ENCODE results near the gene SLC10A7. TPM values are rescaled to one million over a fixed set of nuclear protein-coding genes. Genes with fewer than 3 reads are reported as not detected.

SLC10A7 gene
- total RNA-seq, 1 donor from 2014 or later: 10.5 TPM

DNA sequence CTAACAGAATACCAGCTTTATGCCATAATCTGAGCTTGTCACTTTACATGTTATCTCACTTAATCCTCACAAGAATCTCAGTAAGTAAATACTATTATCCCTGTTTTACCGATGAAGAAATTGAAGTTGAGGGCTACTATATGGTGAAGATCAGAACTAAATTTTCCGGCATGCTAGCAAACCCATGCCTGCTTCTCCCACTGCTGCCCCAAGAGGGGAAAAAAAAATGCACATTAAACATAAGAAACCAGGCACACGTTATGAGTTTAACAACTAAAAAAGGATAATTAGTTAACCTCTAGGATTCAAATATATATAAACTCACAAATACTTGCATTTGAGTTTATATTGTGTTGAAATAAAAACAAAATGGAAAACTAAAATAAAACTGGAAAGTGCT is 10.8 kb downstream of the SLC10A7 start:
- Mint-ChIP-seq H3K4me1 (ENCODE audit: unreplicated experiment) (no peaks in the 10 kb centered on the region), H3K9me3 (ENCODE audit: unreplicated experiment) (no peaks in the 10 kb centered on the region)
- DNase-seq (ENCODE audit: extremely low spot score, unreplicated experiment): no peak

GRCh38 chr4:146508229-146508939 is 13.4 kb downstream of the SLC10A7 start:
- H3K36me3 Mint-ChIP-seq (ENCODE audit: unreplicated experiment): peaks cover 4% of the 10 kb centered on the region
- no peaks in the 10 kb centered on the region for H3K4me1 Mint-ChIP-seq (ENCODE audit: unreplicated experiment)
- H3K4me3 Mint-ChIP-seq (ENCODE audit: unreplicated experiment): no peak overlapping the region
- no peak for DNase-seq (ENCODE audit: extremely low spot score, unreplicated experiment)
- no peaks in the 10 kb centered on the region for H3K9me3 Mint-ChIP-seq (ENCODE audit: unreplicated experiment)
- TF ChIP-seq CTCF (IDR thresholded peaks at IDR 0.05): no peak
- no peak overlapping the region for H3K27ac Mint-ChIP-seq (ENCODE audit: unreplicated experiment)
- no peaks in the 10 kb centered on the region for H3K27me3 Mint-ChIP-seq (ENCODE audit: unreplicated experiment)

More for the DNA sequence above, 10.8 kb downstream of the SLC10A7 start:
- H3K27ac Mint-ChIP-seq (ENCODE audit: unreplicated experiment): no peak overlapping the region
- peak; percentile 28 for TF ChIP-seq CTCF (IDR thresholded peaks at IDR 0.05)
- H3K4me3 Mint-ChIP-seq (ENCODE audit: unreplicated experiment): no peak overlapping the region
- H3K27me3 Mint-ChIP-seq (ENCODE audit: unreplicated experiment): no peaks in the 10 kb centered on the region
- peaks cover 4% of the 10 kb centered on the region for H3K36me3 Mint-ChIP-seq (ENCODE audit: unreplicated experiment)

DNA sequence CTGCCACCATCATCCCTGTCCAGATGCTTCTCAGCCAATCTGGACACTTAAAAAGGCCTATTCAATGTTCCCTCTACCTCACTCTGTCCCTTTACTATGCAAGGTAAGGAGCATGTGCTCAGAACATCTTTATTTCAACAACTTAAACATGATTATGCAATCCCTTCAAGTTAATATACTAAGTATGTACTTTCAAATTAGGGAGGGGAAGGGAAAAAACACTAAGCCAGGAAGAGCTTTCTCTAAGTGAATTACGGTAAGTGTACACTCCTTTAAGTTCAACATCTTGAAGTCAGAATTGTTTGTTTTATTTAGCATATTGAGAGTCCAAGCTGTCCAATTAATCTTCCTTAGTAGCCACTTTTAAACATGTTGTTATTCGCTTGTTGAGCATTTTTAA is 14.1 kb downstream of the SLC10A7 start:
- TF ChIP-seq CTCF (IDR thresholded peaks at IDR 0.05): no peak
- Mint-ChIP-seq H3K4me1 (ENCODE audit: unreplicated experiment) (no peaks in the 10 kb centered on the region), H3K27ac (ENCODE audit: unreplicated experiment) (no peak overlapping the region), H3K9me3 (ENCODE audit: unreplicated experiment) (no peaks in the 10 kb centered on the region), H3K4me3 (ENCODE audit: unreplicated experiment) (no peak overlapping the region), H3K27me3 (ENCODE audit: unreplicated experiment) (no peaks in the 10 kb centered on the region), H3K36me3 (ENCODE audit: unreplicated experiment) (peaks cover 8% of the 10 kb centered on the region)
- no peak for DNase-seq (ENCODE audit: extremely low spot score, unreplicated experiment)

DNA sequence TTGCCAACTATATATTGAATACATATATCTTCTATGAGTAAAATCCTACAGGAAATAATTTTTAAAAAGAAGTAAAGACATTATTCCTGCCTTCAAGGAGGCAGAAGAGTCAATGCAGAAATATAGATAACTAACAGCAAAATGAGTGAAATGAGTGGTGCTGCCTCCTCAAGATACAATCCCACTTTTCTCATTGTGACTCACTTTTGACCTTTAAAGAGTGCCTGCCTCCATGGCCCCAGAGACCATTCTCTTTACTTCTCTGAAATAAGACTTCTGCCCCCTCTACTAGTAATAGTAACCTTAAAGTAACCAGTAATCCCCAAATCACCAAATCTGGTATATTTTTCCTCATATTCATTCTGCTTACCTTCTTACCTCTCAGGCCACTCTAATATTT is 15.5 kb downstream of the SLC10A7 start:
- TF ChIP-seq CTCF (IDR thresholded peaks at IDR 0.05): no peak
- H3K9me3 Mint-ChIP-seq (ENCODE audit: unreplicated experiment): no peaks in the 10 kb centered on the region
- no peak for DNase-seq (ENCODE audit: extremely low spot score, unreplicated experiment)
- no peaks in the 10 kb centered on the region for H3K27me3 Mint-ChIP-seq (ENCODE audit: unreplicated experiment)
- H3K4me3 Mint-ChIP-seq (ENCODE audit: unreplicated experiment): no peak overlapping the region
- no peak overlapping the region for H3K27ac Mint-ChIP-seq (ENCODE audit: unreplicated experiment)
- no peaks in the 10 kb centered on the region for H3K4me1 Mint-ChIP-seq (ENCODE audit: unreplicated experiment)
- peaks cover 10% of the 10 kb centered on the region for H3K36me3 Mint-ChIP-seq (ENCODE audit: unreplicated experiment)

GRCh38 chr4:146500216-146500615 is 21.5 kb downstream of the SLC10A7 start:
- Mint-ChIP-seq H3K4me3 (ENCODE audit: unreplicated experiment) (no peak overlapping the region), H3K27ac (ENCODE audit: unreplicated experiment) (no peak overlapping the region), H3K36me3 (ENCODE audit: unreplicated experiment) (peaks cover 8% of the 10 kb centered on the region), H3K9me3 (ENCODE audit: unreplicated experiment) (no peaks in the 10 kb centered on the region), H3K27me3 (ENCODE audit: unreplicated experiment) (no peaks in the 10 kb centered on the region), H3K4me1 (ENCODE audit: unreplicated experiment) (peaks cover 5% of the 10 kb centered on the region)
- no peak for TF ChIP-seq CTCF (IDR thresholded peaks at IDR 0.05)
- no peak for DNase-seq (ENCODE audit: extremely low spot score, unreplicated experiment)
